GM12872 (cell line): ENCODE measurements around the gene PPP3CA.

Source experiments
- TF ChIP-seq, protein P1 (sequence below): IDR thresholded peaks from 3 replicates; pipeline ENCODE4 v1.5.1; 2011; ENCODE audit warnings: low read depth, mild to moderate bottlenecking, low read length, moderate library complexity; ENCODE audit not compliant: insufficient read depth

PPP3CA gene

DNA sequence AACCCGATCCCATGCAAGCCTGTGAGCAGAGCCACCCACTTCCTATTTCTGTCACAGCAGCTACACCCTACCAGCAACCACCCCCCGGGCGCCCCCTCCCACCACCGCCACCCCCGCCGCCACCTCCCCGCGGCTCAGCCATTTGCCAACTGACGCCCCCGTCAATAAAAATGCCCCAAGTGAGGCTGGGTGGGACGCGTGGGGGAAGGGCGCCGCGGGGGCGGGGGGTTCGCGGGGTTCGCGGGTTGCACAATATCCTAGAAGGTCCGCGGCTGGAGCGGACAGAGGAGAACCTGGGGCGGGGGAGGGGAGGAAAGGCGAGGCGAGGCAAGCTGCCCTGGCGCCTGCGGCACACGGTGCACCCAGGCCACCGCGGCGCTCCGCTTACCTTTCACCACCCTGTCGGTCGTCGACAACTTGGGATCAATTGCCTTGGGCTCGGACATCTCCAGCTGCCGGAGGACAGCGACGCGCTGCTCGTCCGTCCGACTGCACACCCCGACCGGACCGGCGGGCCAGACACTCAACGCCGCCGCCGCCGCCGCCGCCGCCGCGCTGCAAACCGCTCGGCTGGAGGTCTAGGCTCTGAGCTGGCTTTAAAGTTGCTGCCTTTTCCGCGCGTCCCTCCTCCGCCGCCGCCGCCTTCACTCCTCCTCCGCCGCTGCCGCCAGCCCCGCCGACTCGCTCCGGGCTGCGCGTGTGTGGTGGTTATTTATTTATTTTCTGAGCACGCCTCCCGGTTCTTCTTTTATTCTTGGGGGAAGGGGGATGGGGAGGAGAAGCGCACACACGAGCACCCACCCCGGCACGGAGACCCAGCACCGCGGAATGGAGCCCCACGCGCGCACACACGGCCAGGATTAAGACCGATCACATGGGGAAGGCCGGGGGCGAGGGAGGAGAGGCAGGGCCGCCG, 717 bp downstream of the PPP3CA start:
- TF ChIP-seq, protein P1, sequence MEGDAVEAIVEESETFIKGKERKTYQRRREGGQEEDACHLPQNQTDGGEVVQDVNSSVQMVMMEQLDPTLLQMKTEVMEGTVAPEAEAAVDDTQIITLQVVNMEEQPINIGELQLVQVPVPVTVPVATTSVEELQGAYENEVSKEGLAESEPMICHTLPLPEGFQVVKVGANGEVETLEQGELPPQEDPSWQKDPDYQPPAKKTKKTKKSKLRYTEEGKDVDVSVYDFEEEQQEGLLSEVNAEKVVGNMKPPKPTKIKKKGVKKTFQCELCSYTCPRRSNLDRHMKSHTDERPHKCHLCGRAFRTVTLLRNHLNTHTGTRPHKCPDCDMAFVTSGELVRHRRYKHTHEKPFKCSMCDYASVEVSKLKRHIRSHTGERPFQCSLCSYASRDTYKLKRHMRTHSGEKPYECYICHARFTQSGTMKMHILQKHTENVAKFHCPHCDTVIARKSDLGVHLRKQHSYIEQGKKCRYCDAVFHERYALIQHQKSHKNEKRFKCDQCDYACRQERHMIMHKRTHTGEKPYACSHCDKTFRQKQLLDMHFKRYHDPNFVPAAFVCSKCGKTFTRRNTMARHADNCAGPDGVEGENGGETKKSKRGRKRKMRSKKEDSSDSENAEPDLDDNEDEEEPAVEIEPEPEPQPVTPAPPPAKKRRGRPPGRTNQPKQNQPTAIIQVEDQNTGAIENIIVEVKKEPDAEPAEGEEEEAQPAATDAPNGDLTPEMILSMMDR = no peak

DNA sequence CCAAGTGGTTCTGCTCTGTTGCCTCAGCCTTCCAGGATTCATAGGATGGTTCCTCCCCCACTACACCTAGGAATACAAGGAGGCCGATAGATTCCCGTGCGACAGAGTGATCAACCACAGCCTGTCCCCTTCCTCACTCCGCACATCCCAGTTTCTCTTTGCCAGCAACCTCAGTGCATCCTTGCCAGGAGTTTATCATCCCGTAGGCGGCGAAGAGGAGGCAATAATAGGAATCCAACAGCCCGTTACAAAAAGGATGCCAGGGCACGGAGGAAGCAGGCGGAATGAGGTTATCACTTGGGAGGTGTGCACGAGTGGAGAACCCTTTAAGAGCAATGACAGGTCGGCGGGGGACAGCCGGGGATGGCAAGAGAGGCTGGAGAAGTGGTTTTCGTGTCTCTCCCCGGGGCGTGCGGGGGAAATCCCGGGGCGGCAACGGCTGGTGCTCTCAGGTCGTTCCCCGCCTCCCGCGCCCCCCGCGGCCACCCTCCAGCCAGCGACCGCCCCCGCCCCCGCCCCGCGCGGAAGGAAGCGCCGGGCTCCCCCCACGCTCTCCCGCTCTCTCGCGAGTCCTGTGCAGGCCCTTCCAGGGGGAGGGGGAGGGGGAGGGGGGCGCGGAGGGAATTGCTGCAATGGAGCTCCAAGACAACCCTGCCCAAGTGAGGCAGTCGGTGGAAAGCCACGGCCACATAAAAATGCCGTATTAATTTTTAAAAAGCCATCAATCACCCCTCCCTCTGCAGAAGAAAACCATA, 1.6 kb downstream of the PPP3CA start:
- TF ChIP-seq, protein P1 = no peak

DNA sequence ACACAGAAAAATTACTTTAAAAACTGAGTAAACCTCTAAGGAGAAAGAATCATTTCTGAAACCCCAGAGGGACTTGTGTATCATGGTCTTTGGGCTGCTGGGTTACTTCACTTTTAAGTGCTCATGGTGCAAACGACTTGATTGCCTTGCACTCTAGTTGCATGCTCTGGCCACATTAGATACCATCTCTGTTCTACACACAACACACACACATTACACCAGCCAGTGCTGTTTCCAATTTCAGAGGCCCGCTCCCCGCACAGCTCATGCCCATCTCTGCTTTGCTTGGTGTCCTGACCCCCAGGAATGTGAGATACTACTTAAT, 2.1 kb downstream of the PPP3CA start:
- TF ChIP-seq, protein P1 = no peak

DNA sequence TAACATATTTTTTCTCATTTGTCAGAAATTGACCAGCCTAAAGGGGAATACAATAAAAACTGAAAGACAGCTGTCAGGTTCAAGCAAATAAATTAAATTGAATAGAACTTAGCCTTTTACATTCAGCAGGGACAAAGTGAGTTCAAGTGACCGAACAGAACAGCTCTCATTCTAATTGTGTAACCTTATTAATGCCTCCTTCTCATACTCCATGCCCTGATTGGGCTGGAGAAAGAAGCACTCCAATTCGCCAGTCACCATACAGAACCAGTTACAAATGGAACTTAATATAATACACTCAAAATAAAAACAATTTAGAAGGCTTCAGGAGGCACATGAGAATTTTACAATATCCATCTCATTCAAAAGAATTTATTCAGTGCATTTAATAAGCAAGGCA, 8.0 kb downstream of the PPP3CA start:
- TF ChIP-seq, protein P1 = no peak

DNA sequence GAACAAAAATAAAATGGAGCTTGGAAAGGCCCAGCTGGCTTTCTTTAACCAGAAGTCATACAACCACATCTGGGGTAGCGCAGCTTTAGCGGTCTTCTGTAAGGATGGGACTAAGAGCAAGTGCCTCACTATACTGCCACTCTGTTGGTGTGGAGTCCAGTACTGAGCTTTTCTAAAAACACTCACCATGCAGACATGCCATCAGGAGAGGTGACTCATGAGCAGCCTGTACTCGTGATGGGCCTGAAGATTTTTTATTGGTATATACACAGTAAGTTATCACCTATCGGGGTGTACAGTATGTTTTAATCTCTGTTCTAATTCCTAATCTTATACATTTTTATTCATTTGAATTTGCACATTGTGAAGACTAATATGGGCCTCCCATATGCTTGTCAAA, 9.6 kb downstream of the PPP3CA start:
- TF ChIP-seq, protein P1 = no peak

DNA sequence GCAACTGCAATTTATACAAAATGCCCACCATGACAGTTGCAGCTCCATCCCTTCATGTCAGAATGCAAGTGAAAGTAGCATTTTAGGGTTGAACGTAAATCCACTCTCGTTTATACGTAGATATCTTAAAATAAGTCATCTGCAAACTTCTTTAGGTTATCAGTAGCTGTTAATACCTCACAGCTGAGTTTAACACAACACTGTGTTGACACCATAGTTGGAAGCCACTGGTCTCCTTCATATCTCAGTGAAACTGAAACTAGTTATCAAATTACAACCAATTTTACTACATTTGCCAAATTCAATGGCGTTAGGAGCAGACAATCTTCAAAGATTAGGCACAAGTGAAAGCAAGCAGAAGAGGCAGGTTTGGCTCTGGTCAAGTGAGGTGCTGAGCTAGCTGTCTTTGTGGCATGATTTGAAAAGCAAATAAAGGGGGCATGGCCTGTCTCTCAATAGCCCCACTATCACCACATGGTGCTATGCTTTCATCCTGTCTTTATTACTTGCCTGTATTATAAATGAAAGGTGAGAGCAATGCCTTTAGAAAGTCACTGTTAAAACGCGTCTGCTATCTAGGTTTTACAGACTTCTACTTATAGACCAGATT, 12.3 kb downstream of the PPP3CA start:
- TF ChIP-seq, protein P1 = no peak

DNA sequence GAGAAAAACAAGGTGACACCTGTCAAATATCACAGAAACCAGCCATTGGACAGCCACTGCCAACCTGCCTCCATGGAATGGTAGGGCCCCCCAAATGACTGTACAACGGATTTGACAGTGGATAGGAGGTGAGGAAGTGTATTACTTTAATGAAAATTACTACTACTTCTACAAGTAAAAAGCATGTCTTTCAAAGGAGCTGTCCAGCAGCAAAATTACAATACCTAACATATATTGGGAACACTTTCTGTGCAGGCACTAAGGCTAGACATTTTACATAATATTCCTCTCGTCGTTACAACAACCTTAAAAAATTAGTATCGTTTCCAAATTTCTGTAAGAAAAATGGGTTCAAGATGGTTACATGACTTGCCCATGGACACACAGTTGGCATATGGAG, 14.9 kb downstream of the PPP3CA start:
- TF ChIP-seq, protein P1 = no peak
